Measurements from ENCODE around the gene AKAP6. TPM values are rescaled to one million over a fixed set of nuclear protein-coding genes. Genes with fewer than 3 reads are reported as not detected.

The AKAP6 gene
- total RNA-seq, 1 donor from 2014 or later, result 0.21 TPM

DNA sequence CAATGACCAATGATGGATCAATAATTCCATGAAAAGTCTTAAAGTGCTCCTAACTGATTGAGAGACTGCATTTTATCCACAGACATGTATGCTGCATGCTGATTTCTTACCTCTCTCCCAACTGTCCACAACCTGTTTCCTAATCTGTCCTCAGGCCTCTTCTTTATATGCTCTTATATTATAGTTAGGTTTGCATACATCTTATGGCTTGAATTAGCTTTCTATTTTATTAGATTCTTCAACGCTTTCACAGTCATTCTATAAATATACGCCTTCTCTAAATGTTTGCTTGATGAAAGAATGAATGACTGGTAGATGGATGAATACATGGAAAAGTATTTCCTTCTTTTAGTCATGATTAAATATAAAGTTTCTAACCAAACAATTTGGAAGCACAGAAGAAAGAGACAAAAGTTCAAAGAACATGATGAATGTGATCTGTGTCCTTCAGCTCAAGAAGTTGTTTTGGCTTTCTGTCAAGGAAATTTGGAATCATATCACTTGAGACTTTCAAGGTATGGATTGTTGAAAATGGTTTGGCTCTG is 517.8 kb downstream of the AKAP6 start:
- intact Hi-C loops (cut with micrococcal nuclease), result loop anchor here (5.0 kb wide), 1 partner anchor 325 kb away; no protein-coding TSS in a partner anchor
- Mint-ChIP-seq H3K4me3 (no peak overlapping the region), H3K36me3 (ENCODE audit: low read depth) (no peaks in the 10 kb centered on the region), H3K9me3 (peaks cover 5% of the 10 kb centered on the region), H3K4me1 (ENCODE audit: low read depth) (no peaks in the 10 kb centered on the region), H3K27me3 (ENCODE audit: insufficient read depth) (no peaks in the 10 kb centered on the region), H3K27ac (no peak overlapping the region)
- DNase-seq (ENCODE audit: low spot score), result no peak

- H3K9me3 Mint-ChIP-seq, result peaks cover 5% of the 10 kb centered on the region
- no peak overlapping the region for H3K4me3 Mint-ChIP-seq
- H3K4me1 Mint-ChIP-seq (ENCODE audit: low read depth), result no peaks in the 10 kb centered on the region
- H3K27ac Mint-ChIP-seq, result no peak overlapping the region
- DNase-seq (ENCODE audit: low spot score), result no peak
- H3K27me3 Mint-ChIP-seq (ENCODE audit: insufficient read depth), result no peaks in the 10 kb centered on the region
- no peaks in the 10 kb centered on the region for H3K36me3 Mint-ChIP-seq (ENCODE audit: low read depth)
- intact Hi-C loops (cut with micrococcal nuclease), result loop anchor here (5.0 kb wide), 1 partner anchor 324 kb away; no protein-coding TSS in a partner anchor
Observed at GRCh38 chr14:32847867-32848266, 518.8 kb downstream of the AKAP6 start.

- DNase-seq (ENCODE audit: low spot score), result no peak
- Mint-ChIP-seq H3K4me3 (no peak overlapping the region), H3K27me3 (ENCODE audit: insufficient read depth) (peaks cover 1% of the 10 kb centered on the region)
Observed at GRCh38 chr14:32865827-32866376, 536.8 kb downstream of the AKAP6 start.

DNA sequence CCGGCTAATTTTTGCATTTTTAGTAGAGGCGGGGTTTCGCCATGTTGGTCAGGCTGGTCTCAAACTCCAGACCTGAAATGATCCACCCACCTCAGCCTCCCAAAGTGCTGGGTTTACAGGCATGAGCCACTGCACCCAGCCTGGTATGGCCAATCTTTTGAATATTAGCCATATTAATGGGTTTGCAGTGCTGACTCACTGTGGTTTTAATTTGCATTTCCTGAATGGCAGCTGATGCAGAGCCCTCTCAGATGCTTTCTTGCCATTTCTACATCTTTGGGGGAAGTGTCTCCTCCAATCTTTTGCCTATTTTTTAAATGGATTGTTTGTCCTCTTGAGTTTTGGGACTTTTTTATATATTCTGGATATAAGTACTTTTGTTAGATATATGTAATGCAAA is 554.1 kb downstream of the AKAP6 start:
- no peaks in the 10 kb centered on the region for H3K27me3 Mint-ChIP-seq (ENCODE audit: insufficient read depth)

More at GRCh38 chr14:32865827-32866376, 536.8 kb downstream of the AKAP6 start:
- no peaks in the 10 kb centered on the region for H3K4me1 Mint-ChIP-seq (ENCODE audit: low read depth)
- H3K9me3 Mint-ChIP-seq, result peaks cover 3% of the 10 kb centered on the region
- H3K27ac Mint-ChIP-seq, result no peak overlapping the region
- no peaks in the 10 kb centered on the region for H3K36me3 Mint-ChIP-seq (ENCODE audit: low read depth)
- intact Hi-C loops (cut with micrococcal nuclease), result no loop called here

More for the DNA sequence above, 554.1 kb downstream of the AKAP6 start:
- Mint-ChIP-seq H3K4me1 (ENCODE audit: low read depth) (no peaks in the 10 kb centered on the region), H3K27ac (no peak overlapping the region), H3K4me3 (no peak overlapping the region), H3K9me3 (peaks cover 7% of the 10 kb centered on the region), H3K36me3 (ENCODE audit: low read depth) (no peaks in the 10 kb centered on the region)
- no peak for DNase-seq (ENCODE audit: low spot score)
- intact Hi-C loops (cut with micrococcal nuclease), result no loop called here

Other genes with a start within 250 kb of the AKAP6 start
- gene RNU6-7, start 127.3 kb upstream of the AKAP6 start, total RNA-seq, result not detected in 2 replicates
- gene RNU6-8, start 126.0 kb upstream of the AKAP6 start, total RNA-seq, result not detected in 2 replicates

Measured in activated T-helper 1 cell treated with anti-CD3 and anti-CD28 coated beads, Interleukin-12 subunit alpha, Interleukin-12 subunit beta, Interleukin-2, Interleukin-4 antibody, amounts not matched to agents 30 ng/mL and 10 ng/mL and 1 ng/mL, durations not matched to agents 14 hours and 24 hours and 36 hours (primary cell).